Common myeloid progenitor, CD34-positive (primary cell): ENCODE data around the gene ZNF606.

Experiments
- CTCF ChIA-PET: fragments of 350-600 bp; sonication (Branson Sonifier 250); formaldehyde crosslinking; loops from one replicate; lab custom pipeline; 2021; ENCODE audit warnings: antibody characterized with exemption; lab: Charles Lee
- POLR2A ChIA-PET: fragments of 350-600 bp; sonication (Branson Sonifier 250); formaldehyde crosslinking; loops from one replicate; lab custom pipeline; 2021; ENCODE audit warnings: antibody characterized with exemption; lab: Charles Lee
- DNase-seq, 3 donors: peaks; one replicate each; pipeline versions ENCODE4 v3.0.0 to v3.0.0-alpha.2; 2013
- H3K27ac ChIP-seq, 2 experiments: 1 replicate in 1 of 2; 2 replicates in 1 of 2; pipeline ENCODE4 v1.7.0; 2013; ENCODE audit warnings: inconsistent platforms in 2 of 2, low read length in 2 of 2, mild to moderate bottlenecking in 2 of 2, low read depth in 1 of 2, moderate library complexity in 1 of 2; ENCODE audit not compliant: severe bottlenecking in 2 of 2, insufficient read depth in 1 of 2, poor library complexity in 1 of 2
- H3K27me3 ChIP-seq, 5 experiments: replicated peaks in 2 of 5; 1 replicate in 3 of 5; 2 replicates in 2 of 5; pipeline versions ENCODE4 v1.6.1 to v1.7.0; 2013; ENCODE audit warnings: low read length in 4 of 5, mild to moderate bottlenecking in 2 of 5, moderate library complexity in 2 of 5, inconsistent platforms in 1 of 5; ENCODE audit not compliant: insufficient read depth in 5 of 5, control insufficient read depth in 4 of 5
- H3K36me3 ChIP-seq, 4 experiments: 1 replicate in 2 of 4; 2 replicates in 2 of 4; pipeline versions ENCODE4 v1.6.1 to v1.7.0; 2013; ENCODE audit warnings: low read length in 3 of 4, control low read depth in 1 of 4, mild to moderate bottlenecking in 1 of 4; ENCODE audit not compliant: control insufficient read depth in 4 of 4, insufficient read depth in 4 of 4
- H3K4me1 ChIP-seq, 4 experiments: 1 replicate in 3 of 4; 2 replicates in 1 of 4; pipeline versions ENCODE4 v1.6.1 to v1.7.1; 2013; ENCODE audit warnings: low read length in 3 of 4, mild to moderate bottlenecking in 3 of 4, control low read depth in 1 of 4, inconsistent platforms in 1 of 4, moderate library complexity in 1 of 4; ENCODE audit not compliant: control insufficient read depth in 4 of 4, insufficient read depth in 4 of 4; ENCODE audit errors: control extremely low read depth in 1 of 4
- H3K4me3 ChIP-seq, 7 experiments: 1 replicate in 4 of 7; 2 replicates in 3 of 7; pipeline versions ENCODE4 v1.5.1 to v1.7.0; 2013; ENCODE audit warnings: mild to moderate bottlenecking in 7 of 7, low read length in 6 of 7, moderate library complexity in 6 of 7, inconsistent platforms in 2 of 7, low read depth in 2 of 7, control low read depth in 1 of 7; ENCODE audit not compliant: insufficient read depth in 4 of 7, control insufficient read depth in 1 of 7; ENCODE audit errors: extremely low read depth in 1 of 7
- H3K9me3 ChIP-seq, 5 experiments: 1 replicate in 4 of 5; 2 replicates in 1 of 5; pipeline versions ENCODE4 v1.6.1 to v1.7.1; 2013; ENCODE audit warnings: low read length in 4 of 5, mild to moderate bottlenecking in 2 of 5, inconsistent platforms in 1 of 5, low read depth in 1 of 5, moderate library complexity in 1 of 5; ENCODE audit not compliant: control insufficient read depth in 4 of 5, insufficient read depth in 2 of 5; ENCODE audit errors: control extremely low read depth in 1 of 5
- WGBS: methylation state at CpG from one replicate; pipeline ENCODE4 v1.1.5; 2013; ENCODE audit not compliant: insufficient coverage; 5-methylcytosine and 5-hydroxymethylcytosine counted together

Gene ZNF606

DNA sequence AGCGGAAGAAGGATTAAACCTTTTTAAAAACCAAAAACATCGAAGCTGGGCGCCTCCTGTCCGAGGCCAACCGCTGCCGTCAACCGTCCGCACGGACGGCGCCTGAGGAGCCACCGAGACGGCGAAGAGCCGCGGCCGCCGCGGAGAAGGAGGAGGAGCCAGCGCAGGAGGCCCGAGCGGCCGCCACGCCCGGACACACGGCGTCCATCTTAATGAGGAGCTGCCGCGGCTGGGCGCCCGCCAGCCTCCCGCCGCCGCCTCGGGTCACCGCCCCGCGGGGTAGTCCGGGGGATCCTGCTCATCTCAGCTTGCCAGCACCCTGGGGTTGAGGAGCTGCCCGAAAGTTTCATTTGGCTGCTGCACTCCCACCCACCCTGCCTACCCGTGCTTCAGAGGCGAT lies 41.8 kb upstream of the ZNF606 start:
- Histone ChIP-seq H3K9me3 (peaks cover 6 to 82% (median 75%) of the 10 kb centered on the region in 5 experiments), H3K27me3 (peaks cover 0 to 9% (median 0%) of the 10 kb centered on the region in 5 experiments), H3K36me3 (no peaks in the 10 kb centered on the region), H3K4me3 (no peak overlapping the region), H3K4me1 (no peaks in the 10 kb centered on the region), H3K27ac (no peak overlapping the region)
- ChIA-PET POLR2A (no interaction called here), CTCF (interaction anchor here (1.8 kb wide), 1 partner anchor 22 kb away, joined by 4 read pairs; no protein-coding TSS in a partner anchor)
- WGBS = 72% methylated on average over 34 of the region's 42 CpGs
- DNase-seq = no peak

GRCh38 chr19:58042495-58043340 lies 40.1 kb upstream of the ZNF606 start:
- Histone ChIP-seq H3K36me3 (no peaks in the 10 kb centered on the region), H3K4me1 (peaks cover 0 to 13% (median 0%) of the 10 kb centered on the region in 4 experiments), H3K27ac (no peak overlapping the region), H3K9me3 (peaks cover 1 to 80% (median 67%) of the 10 kb centered on the region in 5 experiments), H3K27me3 (peaks cover 0 to 13% (median 0%) of the 10 kb centered on the region in 5 experiments), H3K4me3 (no peak overlapping the region)
- WGBS = 45% methylated on average over 39 of the region's 54 CpGs
- POLR2A ChIA-PET = no interaction called here
- DNase-seq = peak in 2 of 3 donors; percentile 41 to 55
- CTCF ChIA-PET = no interaction called here

DNA sequence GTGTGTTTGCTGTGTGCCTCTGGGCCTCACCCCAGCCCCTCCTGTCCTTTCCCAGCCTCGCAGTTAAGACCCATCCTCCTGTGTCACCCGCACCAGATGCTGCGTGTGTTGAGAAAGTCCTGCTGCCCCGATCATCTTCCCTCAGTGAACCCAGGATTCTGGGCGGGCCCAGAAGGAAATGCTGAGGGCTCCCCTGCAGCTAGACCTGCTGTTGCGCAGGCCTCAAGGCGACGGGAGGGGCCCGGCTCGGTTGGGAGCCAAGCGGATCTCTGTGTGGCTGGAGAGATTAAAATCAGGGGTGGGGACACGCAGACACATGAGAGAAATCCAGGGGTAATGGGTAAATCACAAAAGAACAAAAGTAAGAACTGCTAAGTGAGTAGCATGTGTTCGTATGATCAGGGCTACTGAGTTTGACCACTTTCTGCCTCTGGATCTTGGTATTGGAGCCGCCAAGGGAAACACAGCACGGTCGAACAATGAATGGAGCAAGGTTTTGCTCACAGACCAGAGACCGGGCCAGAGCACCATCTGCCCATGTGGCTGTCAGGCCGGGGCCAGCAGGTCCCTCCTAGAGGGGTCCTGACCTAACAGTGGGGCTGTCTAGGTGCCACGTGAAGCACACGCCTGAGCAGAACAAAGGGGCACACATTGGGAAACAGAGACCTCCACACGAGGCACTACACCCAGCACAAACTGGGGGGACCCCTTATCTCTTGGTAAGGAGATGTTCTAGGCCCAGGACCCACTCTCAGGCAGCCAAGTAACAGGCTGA lies 38.3 kb upstream of the ZNF606 start:
- Histone ChIP-seq H3K27me3 (peaks cover 0 to 13% (median 0%) of the 10 kb centered on the region in 5 experiments), H3K36me3 (no peaks in the 10 kb centered on the region), H3K9me3 (peaks cover 0 to 73% (median 50%) of the 10 kb centered on the region in 5 experiments), H3K4me3 (no peak overlapping the region), H3K27ac (no peak overlapping the region), H3K4me1 (peaks cover 0 to 13% (median 0%) of the 10 kb centered on the region in 4 experiments)
- CTCF ChIA-PET = interaction anchor here (1.5 kb wide), 1 partner anchor 16 kb away, joined by 3 read pairs; no protein-coding TSS in a partner anchor
- WGBS = 97% methylated on average over 20 of the region's 21 CpGs
- no peak for DNase-seq
- POLR2A ChIA-PET = no interaction called here

DNA sequence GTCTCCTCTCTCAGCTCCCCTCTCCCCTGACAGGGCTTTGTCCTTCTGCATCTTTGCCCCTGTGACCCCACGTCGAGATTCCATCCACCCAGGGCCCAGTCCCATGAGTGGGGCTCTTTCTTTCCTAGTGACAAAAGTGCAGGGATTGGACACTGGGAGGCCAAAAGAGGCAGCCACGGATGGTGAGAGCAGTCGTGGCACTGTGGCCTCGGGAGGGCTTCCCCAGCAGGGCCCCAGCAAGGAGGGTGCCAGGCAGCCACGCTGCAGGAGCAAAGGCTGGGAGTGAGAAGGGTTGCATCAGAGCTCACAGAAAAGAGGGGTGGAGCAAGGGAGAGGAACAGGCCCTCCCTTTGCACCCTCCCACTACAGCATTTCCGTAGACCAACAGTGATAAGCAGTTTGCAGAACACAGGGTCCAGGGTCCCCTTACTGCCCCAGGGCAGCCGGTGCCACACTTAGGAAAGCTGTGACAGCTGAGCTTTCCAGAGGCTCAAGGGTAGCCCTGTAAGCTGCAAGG lies 36.1 kb upstream of the ZNF606 start:
- Histone ChIP-seq H3K36me3 (no peaks in the 10 kb centered on the region), H3K4me3 (no peak overlapping the region), H3K9me3 (peaks cover 0 to 65% (median 32%) of the 10 kb centered on the region in 5 experiments), H3K4me1 (peaks cover 0 to 13% (median under 1%) of the 10 kb centered on the region in 4 experiments), H3K27ac (no peak overlapping the region), H3K27me3 (peaks cover 0 to 18% (median 0%) of the 10 kb centered on the region in 5 experiments)
- DNase-seq = peak in 2 of 3 donors; percentile 29 to 45
- 27% methylated on average over 5 of the region's 8 CpGs for WGBS
- ChIA-PET CTCF (interaction anchor here (0.9 kb wide), 1 partner anchor 158 kb away, joined by 3 read pairs; no protein-coding TSS in a partner anchor), POLR2A (no interaction called here)

DNA sequence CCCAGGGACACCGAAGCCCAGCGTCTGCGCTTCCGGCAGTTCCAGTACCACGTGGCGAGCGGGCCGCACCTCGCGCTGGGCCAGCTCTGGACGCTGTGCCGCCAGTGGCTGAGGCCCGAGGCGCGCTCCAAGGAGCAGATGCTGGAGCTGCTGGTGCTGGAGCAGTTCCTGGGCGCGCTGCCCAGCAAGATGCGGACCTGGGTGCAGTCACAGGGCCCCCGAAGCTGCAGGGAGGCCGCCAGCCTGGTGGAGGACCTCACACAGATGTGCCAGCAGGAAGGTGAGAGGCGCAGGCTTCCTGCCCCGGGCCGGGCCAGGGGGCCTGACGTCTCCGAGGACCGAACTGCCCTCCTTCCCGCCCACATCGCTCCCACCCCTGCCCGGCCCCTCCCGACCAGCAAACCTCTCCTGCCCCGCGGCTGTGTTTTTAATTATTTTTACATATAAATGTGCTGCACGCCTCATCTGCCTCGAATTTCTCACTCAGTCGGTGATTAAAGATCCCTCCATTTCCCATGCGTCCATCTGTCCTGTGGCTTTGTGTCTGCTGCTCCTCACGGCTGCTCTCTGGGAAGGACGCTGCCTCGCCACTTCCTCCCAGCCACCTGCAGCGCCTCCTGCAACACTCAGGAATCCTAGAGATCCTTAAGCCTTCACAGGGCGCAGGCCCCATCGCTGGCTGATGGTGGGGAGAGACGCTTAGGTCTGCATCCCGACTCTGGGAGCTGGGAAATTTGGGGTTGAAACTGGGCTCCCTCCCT lies 35.5 kb upstream of the ZNF606 start:
- Histone ChIP-seq H3K36me3 (no peaks in the 10 kb centered on the region), H3K4me3 (no peak overlapping the region), H3K27ac (no peak overlapping the region), H3K27me3 (peaks cover 0 to 16% (median 0%) of the 10 kb centered on the region in 5 experiments), H3K4me1 (peaks cover 0 to 18% (median 3%) of the 10 kb centered on the region in 4 experiments), H3K9me3 (peaks cover 0 to 66% (median 26%) of the 10 kb centered on the region in 5 experiments)
- ChIA-PET CTCF (interaction anchor here (0.9 kb wide), 1 partner anchor 158 kb away, joined by 3 read pairs; no protein-coding TSS in a partner anchor), POLR2A (interaction anchor here (0.5 kb wide), 1 partner anchor 60 kb away, joined by 3 read pairs; the partner anchor contains the start of gene ZSCAN18)
- DNase-seq = no peak
- WGBS = 71% methylated on average over 34 of the region's 44 CpGs

- Histone ChIP-seq H3K36me3 (no peaks in the 10 kb centered on the region), H3K4me1 (peaks cover 0 to 18% (median 3%) of the 10 kb centered on the region in 4 experiments), H3K9me3 (peaks cover 0 to 56% (median 8%) of the 10 kb centered on the region in 5 experiments), H3K27ac (no peak overlapping the region), H3K4me3 (no peak overlapping the region), H3K27me3 (peaks cover 0 to 14% (median 0%) of the 10 kb centered on the region in 5 experiments)
- WGBS = 91% methylated on average over 8 of the region's 8 CpGs
- no peak for DNase-seq
- ChIA-PET POLR2A (no interaction called here), CTCF (no interaction called here)
Observed at GRCh38 chr19:58035863-58036262, 33.2 kb upstream of the ZNF606 start.
